Neuron (in vitro differentiated cells): Measurements from ENCODE around the gene BMP3.

Experiments
- H2AFZ ChIP-seq: one replicate; pipeline ENCODE4 v1.6.1; 2013; ENCODE audit warnings: low read depth, mild to moderate bottlenecking, inconsistent platforms, low read length, moderate library complexity
- H3K27me3 ChIP-seq: one replicate; pipeline ENCODE4 v1.6.1; 2013; ENCODE audit warnings: low read length; ENCODE audit not compliant: insufficient read depth
- H3K36me3 ChIP-seq: one replicate; pipeline ENCODE4 v1.6.1; 2013; ENCODE audit warnings: low read length; ENCODE audit not compliant: insufficient read depth
- H3K4me1 ChIP-seq: one replicate; pipeline ENCODE4 v1.6.1; 2013; ENCODE audit warnings: low read length; ENCODE audit not compliant: insufficient read depth
- H3K4me3 ChIP-seq: 2 replicates; pipeline ENCODE4 v1.5.1; 2013; ENCODE audit warnings: mild to moderate bottlenecking, low read length, moderate library complexity
- H3K9me3 ChIP-seq: one replicate; pipeline ENCODE4 v1.6.1; 2013; ENCODE audit warnings: low read length

Gene BMP3

DNA sequence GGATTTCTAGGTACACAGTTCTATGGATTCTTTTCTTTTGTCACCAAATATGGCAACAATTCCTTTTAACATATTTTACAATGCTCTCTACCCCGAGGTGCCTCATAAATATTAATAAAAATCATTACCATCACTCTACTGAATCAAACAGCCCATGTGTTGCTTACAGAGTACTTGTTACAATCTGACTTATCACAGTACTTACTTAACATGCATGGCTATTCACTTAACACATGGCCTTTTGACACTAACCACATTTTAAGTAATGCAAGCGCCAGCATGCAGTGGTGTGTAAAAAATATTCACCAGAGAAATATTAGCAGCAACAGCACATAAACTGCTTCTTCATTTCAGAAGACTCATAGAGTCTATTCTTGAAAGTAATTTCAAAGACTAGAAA, 64.9 kb downstream of the BMP3 start:
- H3K36me3 ChIP-seq = no peaks in the 10 kb centered on the region
- no peaks in the 10 kb centered on the region for H3K4me1 ChIP-seq
- H2AFZ ChIP-seq = no peak overlapping the region
- H3K9me3 ChIP-seq = no peaks in the 10 kb centered on the region
- H3K4me3 ChIP-seq = no peak overlapping the region
- H3K27me3 ChIP-seq = no peaks in the 10 kb centered on the region

DNA sequence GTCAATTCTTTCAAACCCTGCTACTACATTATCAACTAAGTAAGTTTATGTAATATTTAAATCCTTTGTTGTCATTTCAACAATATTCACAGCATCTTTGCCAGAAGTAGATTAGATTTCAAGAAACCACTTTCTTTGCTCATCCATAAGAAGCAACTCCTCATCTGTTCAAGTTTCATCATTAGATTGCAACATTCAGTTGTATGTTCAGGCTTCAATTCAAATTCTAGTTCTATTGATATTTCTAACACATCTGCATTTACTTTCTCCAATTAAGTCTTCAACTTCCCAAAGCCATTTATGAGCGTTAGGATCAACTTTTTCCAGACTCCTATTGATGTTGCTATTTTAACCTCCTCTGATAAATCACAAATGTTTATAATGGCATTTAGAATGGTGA, 66.1 kb downstream of the BMP3 start:
- Histone ChIP-seq H3K27me3 (no peaks in the 10 kb centered on the region), H3K36me3 (no peaks in the 10 kb centered on the region), H3K4me1 (no peaks in the 10 kb centered on the region), H2AFZ (no peak overlapping the region), H3K4me3 (no peak overlapping the region), H3K9me3 (no peaks in the 10 kb centered on the region)

DNA sequence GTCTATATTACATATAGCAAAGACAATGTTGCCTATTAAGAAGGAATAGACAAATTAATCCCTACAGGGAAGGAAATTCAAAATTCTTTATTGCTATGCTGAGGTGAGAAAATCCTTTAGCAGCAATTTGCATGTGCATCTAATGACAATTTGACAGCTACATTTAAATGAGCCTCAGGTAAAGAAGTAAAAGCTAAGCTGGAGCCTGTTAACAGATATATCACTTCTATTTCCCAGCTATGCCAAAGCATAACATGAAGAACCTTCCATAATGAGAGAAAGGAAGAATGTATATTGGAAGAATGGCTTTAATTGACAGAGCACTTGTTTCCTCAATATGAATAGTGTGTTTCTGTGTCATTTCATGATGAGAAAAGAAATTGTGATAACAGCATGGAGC, 71.6 kb downstream of the BMP3 start:
- no peak overlapping the region for H3K4me3 ChIP-seq
- H3K9me3 ChIP-seq = no peaks in the 10 kb centered on the region
- H3K36me3 ChIP-seq = no peaks in the 10 kb centered on the region
- H2AFZ ChIP-seq = no peak overlapping the region
- H3K27me3 ChIP-seq = no peaks in the 10 kb centered on the region
- no peaks in the 10 kb centered on the region for H3K4me1 ChIP-seq

DNA sequence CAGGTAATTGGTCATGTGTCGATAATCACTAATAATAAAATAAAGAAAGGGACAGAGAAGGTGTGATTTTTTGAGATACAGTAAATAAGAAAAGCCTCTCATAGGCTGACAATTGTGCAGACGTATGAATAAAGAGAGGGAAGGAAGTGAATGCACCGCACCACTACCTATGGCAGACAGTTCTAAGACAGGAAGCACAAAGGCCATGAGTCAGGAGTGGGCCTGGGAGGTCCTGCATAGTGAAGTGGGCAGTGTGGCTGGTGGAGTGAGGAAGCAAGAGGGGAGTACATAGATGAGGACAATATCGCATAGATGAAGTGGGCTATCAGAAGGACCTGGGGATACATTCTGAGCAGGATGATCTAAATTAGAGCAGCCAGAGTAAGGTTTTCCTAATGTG, 75.6 kb downstream of the BMP3 start:
- Histone ChIP-seq H3K27me3 (no peaks in the 10 kb centered on the region), H3K36me3 (no peaks in the 10 kb centered on the region), H3K4me1 (no peaks in the 10 kb centered on the region), H2AFZ (no peak overlapping the region), H3K4me3 (no peak overlapping the region), H3K9me3 (no peaks in the 10 kb centered on the region)
